ENCODE results near the gene PDYN.
A peak's percentile ranks its signal among the peaks of the same experiment; 100 is the strongest.

Gene PDYN

DNA sequence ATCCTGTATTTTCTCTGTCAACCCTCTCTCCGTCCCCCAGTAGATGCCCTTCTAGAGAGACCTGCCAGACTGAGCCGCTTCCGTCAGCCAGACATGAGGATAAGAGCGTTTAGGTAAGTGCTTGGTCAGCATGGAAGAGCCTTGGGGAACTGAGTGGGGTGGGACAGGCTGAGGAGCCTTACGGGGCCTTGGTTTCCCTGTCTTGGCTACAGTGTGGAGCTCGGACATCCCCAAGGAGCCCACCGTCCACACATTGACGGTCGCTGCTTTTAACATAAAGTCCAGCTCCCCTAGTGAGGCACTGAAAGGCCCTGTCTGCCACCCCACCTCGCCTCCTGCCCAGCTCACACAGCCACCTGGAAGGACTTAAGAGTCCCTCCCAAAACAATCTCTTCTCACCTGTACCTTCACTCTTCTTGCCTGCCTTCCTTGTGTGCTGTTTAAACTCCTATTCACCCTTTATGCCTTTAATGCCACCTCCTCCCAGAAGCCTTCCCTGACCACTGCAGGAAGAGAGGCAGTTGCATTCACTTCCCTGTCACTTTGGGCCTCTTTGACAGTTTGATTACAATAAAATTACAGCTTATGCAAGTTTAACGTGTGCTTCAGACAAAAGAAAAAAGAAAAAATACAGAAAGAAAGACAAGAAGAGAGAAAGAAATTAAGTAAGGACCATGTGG is 42.3 kb downstream of the PDYN start:
- DNase-seq (ENCODE audit: low spot score): no peak

DNA sequence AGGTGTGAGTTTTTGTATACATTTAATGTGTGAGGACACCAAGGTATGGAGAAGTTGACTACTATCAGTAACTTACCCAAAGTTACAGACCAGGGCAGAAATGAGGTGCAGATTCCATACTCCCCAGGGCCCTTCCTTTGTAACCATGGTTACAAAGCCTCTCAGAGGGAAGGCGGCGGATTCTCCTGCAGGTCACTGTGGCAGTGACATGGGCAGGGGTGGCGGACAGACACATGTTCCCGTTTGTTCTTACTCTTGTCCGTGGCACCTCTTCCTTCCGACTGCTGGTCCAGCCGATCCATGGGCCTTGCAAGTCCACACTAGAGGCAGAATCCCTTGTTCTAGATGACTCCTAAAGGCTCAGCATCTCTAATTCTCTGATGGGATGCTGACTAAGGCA is 43.0 kb downstream of the PDYN start:
- no peak for DNase-seq (ENCODE audit: low spot score)

DNA sequence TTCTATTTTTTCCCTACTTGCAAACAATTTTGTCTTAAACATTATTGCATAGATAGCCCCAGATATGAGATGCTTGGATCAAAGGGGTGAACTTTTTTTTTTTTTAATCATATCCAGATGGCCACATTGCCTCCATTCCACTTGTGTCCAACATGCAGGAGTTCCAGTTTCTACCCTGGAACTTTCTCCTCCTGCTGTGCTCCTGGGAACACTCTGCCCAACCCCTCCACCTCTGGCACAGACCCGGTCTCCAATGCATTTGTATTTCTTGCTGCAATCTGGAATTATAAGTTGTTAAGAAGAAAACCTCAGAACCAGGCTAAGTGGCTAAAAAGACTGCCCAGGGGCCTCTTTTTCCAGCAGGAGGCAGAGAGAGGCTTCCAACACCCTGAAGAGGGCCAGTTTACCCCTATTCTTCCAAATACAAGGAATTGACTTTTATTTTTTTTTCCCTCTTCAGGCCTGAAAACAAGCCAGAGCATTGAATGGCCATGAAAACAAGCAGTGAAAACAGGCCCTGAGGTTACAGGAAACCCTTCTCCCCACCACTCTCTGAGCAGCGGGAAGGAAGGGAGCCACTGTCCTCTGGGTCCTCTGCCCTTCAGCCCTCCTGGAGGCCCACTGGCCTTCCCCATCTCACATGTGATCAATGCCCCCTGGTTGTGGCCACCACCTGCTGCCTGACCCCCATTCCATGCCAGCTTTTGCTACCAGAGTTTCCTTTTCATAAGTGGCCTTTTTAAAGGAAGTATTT is 44.3 kb downstream of the PDYN start:
- peak; percentile 28 for DNase-seq (ENCODE audit: low spot score)

DNA sequence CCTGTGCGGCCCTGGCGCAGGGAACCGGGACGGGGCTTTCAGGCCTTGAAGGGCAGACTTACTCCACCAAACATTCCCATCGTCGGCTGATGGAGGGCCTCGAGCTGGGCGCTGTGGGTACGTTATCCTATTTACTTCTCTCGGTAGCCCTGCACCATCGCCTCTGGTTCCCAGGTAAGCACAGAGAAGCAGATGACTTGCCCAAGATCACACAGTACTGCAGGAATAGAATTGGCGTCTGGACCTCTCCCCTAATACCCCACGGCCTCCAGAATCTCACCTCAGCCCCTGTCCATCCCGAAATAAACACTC is 46.4 kb downstream of the PDYN start:
- DNase-seq (ENCODE audit: low spot score): no peak

DNA sequence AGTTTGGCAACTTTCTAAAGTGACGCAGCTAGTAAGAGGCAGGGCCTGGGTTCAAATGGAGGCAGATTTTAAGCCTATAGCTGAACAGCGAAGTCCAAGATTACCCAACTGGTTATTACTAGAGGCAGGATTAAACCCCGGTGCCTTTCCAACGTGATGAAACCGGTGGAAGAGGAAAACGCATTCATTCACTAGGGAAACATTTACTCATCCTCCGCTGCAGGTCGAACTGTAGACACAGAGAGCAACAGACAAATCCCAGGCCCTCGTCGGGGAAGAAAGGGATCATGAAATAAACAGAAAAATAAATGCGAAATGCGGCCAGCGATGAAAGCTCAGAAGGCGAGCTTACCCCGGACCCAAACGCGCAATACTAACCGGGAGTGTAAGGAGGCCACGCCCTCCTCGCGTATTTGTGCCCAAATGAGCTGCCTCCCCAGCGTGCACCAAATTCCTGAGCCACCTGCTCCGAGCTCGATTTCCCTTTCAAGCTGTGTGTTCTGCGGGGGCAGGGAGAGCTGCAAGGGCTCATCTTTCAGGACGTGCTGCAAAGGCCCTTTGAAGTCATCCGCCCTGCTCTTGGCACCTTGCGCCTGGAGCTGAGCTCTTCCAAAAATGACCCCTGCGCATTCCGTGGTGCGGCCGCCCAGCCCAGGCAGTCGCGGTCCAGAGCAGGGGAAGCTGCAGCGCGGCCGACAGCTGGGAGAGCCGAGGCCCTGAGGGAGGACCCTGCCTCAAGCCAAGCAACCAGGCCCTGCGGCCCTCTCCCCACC is 46.9 kb downstream of the PDYN start:
- peak; percentile 29 for DNase-seq (ENCODE audit: low spot score)

DNA sequence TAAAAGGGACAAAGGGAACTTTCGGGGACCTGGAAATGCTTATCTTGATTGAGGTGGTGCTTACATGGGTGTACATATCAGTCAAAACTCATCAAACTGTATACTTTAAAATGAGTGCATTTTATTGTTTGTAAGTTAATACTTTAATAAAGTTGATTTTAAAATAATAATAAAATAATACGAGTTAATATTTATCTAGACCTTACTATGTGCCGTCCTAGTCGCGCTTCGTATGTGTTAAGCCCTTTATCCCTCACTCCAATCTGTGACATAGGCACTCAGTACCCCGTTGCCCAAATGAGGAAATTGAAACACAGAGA is 47.5 kb downstream of the PDYN start:
- no peak for DNase-seq (ENCODE audit: low spot score)

DNA sequence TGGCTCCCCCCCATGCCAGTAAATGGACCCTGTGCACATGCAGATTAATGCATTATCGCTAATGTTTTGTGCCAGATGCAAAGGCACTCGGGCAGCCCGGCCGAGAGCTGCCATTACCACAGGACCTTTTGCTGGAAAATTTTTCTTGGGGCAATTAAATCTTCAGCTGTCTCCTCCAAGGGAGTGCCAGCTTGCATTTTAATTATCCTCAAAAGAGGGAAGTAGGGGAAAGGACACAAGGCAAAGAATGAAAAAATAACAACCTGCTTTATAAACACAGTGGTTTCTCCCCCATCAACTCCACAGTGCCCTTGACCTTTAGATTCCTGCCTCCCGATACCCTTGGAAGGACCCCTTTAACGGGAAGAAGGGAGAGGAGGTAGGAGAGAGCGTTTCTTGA is 48.2 kb downstream of the PDYN start:
- DNase-seq (ENCODE audit: low spot score): no peak

DNA sequence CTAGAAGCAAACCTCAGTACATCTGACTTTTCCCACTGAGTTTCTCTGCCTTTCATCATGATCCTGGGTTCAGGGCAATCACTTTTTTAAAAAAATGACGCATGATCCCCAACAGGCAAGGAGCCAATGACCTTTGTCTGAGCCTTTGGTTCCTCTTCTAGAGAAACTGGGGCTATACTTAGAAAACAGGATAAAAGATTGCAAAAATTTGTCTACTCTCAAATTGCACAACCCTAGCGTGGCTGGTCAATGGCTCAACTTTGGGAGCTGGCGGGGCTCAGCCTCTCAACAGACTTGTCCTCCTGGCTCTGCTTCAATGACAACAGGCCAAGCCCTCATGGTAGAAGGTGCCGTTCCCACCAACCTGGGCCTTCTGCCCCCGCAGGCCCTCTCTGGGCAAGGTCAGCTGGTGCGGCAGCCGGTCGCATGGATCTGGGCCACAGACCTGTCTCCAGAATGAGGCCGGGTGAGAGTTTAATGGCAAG is 48.7 kb downstream of the PDYN start:
- peak; percentile 45 for DNase-seq (ENCODE audit: low spot score)

DNA sequence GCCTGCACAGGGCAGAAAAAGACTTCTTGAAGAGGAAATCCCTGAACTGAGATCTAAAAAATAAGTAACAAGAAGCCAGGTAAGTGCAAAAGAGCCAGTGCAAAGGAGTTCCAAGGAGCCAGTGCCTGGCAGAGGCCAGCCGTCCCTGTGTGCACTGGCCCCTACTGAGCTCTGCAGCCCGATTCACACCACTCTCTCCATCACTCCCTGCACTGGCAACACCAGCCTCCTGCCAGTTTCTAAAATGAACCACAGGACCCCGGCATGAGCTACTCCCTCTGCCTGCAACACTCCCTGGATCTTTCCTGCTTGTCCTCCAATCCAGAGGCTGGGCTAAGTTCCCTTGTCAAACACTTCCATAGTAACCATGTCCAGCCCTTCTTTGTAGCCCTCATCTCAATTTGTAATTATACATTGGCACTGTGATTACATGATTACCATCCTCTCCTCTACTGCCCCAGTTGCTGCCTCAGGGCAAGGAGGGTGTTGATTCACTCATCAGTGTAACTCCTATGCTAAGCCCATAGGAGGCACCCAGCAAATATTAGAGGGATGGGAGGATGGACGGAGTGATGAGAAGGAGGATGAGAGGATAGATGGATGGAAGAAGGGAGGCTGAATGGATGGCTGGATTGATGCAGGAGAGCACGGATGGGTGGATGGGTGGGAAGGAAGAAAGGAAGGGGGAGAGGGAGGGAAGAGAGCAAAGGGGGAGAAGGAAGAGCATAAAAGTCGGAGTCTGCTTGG is 49.3 kb downstream of the PDYN start:
- DNase-seq (ENCODE audit: low spot score): no peak

DNA sequence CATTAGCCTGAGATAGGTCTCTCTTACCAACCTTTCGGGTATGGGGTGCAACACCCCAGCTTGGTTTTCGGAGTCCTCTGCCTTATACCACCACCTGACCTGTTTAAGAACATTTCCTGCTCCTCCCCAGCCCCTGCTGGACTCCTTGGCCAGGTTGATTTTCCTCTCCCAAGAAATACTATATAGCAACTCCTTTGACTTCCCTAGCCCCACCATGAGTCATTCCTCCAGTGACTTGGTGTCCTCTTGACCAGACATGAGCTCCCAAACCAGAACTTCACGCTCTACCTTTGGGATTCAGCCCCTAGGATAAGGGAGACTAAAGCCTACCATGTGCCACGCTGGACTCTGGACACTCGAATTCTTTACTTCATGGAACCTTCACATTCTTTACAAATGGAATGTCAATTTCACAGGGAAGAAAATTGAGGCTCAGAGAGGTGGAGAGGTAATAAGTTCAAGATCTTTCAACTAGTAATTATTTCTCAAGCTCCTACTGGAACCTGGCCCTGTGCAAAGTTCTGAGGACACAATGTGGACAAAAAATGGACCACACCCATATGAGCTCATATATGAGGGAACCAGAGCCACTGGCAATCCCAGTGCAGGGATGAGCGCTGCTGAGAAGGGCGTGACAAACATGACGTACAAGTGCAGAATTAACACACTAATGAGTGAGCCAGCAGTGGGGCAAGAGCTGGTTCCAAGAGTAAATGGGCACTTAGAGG is 50.4 kb downstream of the PDYN start:
- peak; percentile 66 for DNase-seq (ENCODE audit: low spot score)

DNA sequence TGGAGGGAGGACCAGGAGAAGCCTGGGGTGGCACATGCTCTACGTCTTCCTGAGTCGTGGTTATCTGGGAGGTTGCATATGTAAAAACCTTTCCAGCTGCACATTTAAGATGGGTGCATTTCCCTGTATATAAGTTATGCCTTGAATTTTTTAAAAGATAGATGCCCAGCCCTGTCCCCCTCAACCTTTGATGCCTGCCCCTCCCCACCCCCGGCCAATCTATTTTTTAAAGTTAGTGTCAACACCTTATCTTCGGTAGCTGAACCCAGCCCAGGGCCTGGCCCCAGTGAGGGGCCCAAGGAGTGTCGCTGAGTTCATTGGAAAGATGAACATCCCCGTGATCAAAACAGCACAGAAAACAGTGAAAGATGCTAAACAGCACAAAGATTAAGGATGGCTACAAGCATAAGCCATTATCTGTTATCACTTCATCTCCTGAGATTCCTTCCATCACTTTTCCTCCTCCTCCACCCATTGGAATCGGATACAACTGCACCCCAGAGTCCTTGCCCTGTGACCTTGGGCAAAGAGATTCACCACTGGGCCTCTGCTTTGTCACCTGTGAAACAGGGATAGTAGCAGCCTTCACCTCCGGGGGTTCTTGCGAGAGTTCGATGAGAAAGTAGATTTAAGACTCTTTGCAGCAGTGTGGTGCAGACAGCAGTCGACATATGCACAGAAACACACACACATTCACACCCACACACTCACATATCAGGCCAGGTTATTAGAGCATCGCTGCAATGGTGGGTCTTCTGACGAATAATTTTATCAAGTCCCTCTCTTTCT is 51.2 kb downstream of the PDYN start:
- DNase-seq (ENCODE audit: low spot score): no peak

DNA sequence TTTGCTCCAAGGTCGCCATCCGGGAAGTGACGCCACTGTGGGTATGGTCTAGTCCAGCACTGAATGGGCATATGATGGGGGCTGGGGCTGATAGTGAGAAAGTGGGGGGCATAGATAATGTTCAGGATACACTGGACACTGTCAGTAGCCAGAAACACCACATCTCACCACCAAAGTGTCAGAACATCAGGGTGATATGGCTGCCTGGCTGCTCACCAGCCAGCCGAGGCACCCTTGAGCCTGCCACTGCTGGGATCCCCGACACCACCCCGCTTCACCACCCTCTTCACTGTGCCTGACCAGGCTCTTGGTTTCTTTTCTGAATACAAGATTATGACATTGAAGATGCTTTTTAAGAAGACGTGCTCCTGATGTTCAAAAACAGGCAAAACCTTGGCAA is 51.8 kb downstream of the PDYN start:
- no peak for DNase-seq (ENCODE audit: low spot score)

DNA sequence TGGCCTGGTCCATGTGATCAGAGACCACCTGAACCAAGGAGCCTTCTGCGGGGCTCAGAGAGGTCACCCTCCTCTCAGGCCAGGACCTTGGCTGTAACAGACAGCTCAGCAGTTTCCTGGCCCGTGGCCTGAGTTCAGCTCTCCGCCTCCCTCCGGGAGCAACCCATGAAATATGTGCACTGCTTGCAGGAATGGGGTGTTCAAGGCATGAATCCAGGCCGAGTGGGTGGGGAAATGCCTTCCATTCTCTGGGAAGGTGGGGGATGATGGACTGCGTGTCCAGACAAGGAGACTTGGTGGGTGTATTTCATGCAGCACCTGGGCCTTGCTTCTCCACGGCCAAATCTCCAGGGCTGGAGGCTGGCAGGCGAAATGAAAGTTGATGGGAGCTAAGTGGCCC is 52.6 kb downstream of the PDYN start:
- peak; percentile 84 for DNase-seq (ENCODE audit: low spot score)

DNA sequence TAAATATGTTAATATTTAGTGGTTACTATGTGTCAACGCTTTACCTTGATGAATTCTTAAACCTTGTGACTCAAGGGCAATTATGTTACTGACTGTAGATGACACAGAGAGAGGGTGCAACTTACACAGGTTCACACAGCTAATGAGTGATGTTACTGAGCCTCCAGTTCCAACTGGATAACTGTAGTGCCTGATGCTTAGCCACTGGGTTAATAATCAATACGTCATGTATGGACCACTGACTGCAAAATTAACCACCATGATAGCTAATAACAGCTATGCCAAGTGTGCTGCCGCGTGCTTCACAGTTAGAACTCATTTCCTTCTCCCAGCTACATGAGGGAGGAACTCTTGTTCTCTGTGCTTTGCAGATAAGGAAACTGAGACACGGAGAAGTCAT is 53.3 kb downstream of the PDYN start:
- DNase-seq (ENCODE audit: low spot score): no peak

DNA sequence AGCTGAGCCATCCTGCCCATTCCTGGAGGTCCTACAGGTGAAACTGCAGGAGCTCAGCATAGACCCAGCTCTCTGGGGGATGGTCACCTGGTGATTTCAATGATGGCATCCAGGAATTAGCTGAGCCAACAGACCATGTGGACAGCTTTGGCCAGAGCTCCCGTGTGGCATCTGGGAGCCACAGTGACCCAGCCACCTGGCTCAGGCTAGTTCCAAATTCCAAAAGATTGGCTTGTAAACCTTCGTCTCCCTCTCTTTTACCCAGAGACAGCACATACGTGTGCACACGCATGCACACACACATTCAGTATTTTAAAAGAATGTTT is 54.6 kb downstream of the PDYN start:
- DNase-seq (ENCODE audit: low spot score): no peak

DNA sequence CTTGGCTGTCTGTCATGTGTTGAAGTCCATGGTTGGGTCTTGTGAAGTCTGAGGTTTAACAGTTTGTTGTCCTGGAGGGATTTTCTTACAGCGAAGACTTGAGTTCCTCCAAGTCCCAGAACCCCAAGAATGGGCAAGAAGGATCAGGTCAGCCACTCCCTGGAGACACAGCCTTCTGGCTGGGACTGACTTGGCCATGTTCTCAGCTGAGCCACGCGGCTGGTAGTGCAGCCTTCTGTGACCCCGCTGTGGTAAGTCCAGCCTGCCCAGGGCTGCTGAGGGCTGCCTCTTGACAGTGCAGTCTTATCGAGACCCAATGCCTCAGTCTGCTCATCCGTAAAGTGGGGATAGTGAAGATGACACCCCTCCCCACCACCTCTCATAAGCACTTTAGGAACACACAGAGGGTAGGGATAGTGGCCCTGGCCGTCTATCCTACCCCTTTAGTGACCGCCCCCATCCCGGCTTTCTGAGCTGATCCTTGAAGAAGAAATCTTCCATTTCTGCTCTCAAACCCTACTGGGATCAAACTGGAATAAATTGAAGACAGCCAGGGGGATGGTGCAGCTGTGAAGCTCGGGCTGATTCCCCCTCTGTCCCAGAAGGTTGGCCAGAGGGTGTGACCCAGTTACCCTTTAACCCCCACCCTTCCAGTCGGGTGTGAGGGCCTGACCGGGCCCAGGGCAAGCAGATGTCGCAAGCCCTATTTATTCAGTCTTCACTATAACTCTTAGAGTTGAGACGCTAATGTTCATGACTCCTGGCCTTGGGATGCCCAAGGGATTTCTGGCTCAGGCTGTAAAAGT is 55.2 kb downstream of the PDYN start:
- no peak for DNase-seq (ENCODE audit: low spot score)

DNA sequence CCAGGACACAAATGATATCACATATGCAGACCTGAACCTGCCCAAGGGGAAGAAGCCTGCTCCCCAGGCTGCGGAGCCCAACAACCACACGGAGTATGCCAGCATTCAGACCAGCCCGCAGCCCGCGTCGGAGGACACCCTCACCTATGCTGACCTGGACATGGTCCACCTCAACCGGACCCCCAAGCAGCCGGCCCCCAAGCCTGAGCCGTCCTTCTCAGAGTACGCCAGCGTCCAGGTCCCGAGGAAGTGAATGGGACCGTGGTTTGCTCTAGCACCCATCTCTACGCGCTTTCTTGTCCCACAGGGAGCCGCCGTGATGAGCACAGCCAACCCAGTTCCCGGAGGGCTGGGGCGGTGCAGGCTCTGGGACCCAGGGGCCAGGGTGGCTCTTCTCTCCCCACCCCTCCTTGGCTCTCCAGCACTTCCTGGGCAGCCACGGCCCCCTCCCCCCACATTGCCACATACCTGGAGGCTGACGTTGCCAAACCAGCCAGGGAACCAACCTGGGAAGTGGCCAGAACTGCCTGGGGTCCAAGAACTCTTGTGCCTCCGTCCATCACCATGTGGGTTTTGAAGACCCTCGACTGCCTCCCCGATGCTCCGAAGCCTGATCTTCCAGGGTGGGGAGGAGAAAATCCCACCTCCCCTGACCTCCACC is 56.4 kb downstream of the PDYN start:
- no peak for DNase-seq (ENCODE audit: low spot score)

DNA sequence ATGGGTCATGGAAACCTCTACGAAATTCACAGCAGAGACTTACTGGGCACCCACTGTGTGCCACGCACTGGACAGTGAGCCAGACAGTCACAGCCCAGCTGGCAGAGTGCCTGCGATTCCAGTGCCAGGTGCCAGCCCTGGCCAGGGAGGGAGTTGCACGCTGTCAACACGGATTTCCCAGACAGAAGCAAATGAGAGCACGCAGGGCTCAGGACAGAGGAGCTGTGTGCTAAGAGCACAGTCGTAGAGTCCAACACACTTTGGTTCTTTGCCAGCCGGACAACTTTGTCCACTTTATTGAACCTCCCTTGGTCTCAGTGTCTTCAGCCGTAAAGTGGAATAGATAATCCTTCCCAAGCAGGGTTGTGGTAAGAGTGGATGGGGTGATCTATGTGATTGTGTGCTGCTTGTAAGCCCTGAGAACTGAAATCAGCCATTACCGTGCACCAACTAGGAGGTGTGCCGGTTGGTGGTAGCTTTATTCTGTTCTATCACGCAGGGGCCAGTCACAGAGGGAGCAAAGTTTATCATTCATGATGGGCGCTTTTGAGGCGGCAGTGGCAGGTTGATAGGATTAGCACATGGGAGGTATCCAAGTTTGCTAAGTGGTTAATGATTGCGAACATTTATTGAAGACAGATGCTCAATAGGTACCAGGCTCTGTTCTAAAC is 58.0 kb downstream of the PDYN start:
- DNase-seq (ENCODE audit: low spot score): no peak
